Measurements from ENCODE around the gene PPP4R2.
"Not testable (repeated sequence)": the region's sequence is repeated elsewhere in the genome, so short reads cannot be mapped to it uniquely, and the experiment has no call there.

PPP4R2 gene

DNA sequence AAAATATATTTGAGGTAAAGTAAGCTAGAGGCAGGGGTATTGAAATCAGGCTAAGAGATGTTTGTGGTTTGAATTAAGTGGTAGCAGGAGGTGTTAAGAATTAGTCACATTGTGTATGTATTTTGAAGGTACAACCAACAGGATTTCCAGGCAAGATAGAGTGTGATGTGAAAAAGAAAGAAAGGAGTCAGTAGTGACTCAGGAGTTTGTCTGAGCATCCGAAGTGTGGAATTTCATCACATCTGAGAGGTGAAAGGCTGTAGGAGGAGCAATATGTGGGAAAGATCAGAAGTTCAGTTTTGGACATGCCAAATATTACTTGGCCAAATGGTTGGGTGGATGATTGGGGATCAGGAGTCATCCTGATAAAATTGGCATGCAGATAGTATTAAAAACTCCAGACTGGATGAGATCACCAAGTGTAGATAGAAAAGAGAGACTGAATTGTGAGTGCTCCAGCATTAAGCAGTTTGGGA is 32.7 kb downstream of the PPP4R2 start:
- DNase-seq = no peak

DNA sequence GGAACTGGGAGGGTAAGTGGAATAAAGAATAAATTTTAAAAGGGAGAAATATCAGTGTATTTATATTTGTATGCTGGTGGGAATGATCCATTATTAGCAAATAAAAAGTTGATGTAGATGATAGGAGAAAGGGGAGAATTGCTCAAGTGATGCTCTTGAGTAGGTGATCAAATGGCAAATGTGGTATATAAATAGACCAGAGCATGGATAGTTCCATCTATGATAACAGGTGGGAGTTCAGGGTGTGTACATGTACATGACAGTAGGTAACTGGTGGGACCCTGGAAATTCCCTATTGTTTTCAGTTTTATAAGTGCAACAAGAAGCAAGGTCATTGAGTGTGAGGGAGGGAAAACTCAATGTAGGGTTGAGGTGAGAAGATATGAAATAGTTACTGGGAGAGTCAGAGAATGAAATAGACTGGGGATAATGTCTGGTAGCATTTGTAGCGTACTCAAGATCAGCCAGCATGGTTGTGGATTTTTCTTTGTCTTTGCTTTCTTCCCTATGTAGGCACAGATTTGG is 33.5 kb downstream of the PPP4R2 start:
- DNase-seq = no peak

DNA sequence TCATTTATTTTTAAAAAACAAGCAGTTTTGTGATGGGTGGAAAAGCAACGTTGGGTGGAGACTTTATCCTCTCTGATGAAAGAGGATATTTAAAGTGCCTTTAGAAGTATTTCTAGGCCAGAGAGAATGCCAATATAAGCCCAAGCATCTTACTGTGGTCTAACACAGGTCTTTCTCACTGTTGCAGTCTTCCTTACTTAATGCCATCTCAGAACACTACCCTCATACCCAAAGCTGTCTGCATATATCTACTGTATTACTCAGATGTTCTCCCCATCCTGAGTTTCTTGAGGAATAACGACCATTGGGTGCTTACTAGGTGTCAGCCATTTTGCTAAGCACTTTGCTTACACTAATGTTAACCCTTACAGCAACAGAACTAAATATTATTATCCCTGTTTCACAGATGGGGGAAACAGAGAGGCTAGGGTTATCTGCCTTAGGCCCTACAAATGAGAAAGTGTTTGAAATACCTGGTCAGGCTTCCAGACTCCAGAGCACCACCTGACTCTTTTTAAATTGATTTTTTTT is 35.0 kb downstream of the PPP4R2 start:
- no peak for DNase-seq

DNA sequence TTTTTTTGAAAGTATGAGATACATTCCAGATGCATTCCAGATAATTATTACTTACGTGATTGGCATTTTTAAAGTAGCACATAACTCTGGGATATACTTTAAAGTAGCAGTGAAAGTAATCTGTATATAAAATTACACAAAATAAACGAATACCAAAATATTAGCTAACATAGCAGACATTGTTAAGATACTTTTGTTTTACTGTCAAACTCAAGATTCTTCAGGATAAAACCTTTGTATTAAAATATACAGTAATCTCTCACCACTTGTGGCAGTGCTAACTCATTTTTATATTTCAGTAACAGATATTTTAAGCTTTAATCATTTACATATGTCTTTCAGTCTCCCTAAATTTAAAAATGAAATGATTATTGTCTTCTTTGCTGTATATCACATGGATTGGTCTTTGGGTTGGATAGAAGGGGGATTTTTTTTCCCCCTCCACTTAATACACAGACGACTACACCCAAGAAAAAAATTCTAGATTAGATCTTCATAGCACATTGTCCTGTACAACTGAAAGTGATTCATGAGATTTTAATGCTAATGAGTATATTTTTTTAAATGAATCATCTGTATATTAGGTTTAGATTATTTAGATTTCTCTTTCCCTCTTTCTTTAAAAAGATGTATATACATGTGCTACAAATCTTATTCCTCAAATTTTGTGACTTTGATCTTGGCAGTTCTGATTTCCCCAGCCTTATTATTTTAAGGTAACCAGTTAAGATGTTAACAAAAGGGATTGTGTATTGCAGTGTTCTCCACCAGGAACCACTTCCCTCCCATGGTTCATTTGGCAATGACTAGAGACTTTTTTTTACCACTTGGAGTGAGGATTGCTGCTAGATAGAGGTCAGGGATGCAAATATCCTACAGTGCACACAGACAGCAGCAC is 40.3 kb downstream of the PPP4R2 start:
- no peak for DNase-seq

DNA sequence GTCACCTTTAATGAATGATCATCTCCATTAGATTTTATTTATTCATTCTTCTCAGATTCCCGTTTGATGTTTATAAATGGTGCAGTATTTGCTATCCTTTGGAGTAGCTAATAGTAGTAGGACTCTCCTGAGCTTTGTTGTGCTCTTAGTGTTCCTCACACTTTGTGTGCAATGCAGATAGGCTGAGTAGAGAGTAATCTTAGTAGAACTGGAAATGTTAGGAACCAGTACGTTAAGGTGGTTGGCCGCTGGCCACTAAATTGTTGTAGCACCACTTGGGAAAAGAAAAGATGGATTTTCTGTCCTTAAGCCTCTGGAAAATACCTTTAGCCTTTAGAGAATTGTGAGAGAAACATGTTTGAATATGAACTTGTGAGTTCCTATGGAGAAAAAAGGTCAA is 44.9 kb downstream of the PPP4R2 start:
- DNase-seq = no peak

DNA sequence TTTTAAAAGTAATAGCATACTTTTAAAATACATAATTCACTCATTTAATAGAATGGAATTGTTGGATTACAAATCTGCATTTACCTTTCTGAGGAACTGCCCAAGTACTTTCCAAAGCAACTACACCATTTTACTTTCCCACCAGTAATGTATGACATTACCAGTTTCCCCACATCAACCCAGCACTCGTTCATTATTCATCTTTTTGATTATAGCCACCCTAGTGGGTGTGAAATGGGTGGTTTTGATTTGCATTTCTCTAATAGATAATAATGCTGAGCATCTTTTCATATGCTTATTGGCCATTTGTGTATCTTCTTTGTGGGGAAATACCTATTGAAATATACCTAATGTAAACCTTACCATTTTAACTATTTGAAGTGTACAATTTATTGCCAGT is 46.8 kb downstream of the PPP4R2 start:
- no peak for DNase-seq

DNA sequence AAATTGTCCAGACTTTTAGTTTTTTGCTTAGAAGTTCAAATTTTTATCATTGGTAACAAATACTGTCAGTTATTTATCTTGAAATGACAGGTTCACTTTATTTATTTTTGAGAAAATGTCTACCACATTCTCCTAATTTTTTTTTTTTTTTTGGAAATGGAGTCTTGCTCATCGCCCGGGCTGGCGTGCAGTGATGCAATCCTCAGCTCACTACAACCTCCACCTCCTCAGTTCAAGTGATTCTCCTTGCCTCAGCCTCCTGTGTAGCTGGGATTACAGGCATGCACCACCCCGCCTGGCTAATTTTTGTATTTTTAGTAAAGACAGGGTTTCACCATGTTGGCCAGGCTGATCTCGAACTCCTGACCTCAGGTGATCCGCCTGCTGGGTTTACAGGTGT is 48.8 kb downstream of the PPP4R2 start:
- no peak for DNase-seq

DNA sequence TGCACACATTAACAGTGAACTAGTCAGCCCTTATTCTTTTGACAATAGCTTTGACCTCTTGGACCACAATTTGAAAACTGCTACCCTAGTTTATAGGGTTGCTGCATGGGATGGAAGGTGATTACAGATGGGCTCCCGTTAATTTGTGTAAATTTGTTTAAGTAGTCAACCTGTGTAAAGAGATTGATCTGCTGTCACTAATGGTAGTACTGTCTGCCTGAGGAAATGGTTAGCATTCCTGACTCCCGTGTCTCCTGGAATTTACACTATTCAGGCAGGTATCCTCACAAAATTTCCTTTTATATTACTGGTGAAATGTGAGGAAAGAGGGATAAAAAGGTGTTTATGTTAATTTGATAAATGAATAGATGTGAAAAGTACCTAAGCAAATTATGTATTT is 49.6 kb downstream of the PPP4R2 start:
- DNase-seq = no peak

DNA sequence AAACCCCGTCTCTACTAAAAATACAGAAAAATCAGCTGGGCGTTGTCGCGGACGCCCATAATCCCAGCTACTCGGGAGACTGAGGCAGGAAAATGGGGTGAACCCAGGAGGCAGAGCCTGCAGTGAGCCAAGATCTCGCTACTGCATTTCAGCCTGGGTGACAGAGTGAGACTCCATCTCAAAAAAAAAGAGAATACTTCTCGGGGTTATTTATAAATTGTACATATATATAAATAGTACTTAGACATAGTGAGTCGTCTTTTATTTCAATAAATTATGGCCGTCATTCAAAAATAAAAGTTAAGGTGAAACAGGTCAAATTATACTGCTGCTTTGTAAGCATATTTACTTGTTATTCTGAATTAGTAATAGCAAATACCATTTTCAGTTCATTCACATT is 52.7 kb downstream of the PPP4R2 start:
- no peak for DNase-seq

DNA sequence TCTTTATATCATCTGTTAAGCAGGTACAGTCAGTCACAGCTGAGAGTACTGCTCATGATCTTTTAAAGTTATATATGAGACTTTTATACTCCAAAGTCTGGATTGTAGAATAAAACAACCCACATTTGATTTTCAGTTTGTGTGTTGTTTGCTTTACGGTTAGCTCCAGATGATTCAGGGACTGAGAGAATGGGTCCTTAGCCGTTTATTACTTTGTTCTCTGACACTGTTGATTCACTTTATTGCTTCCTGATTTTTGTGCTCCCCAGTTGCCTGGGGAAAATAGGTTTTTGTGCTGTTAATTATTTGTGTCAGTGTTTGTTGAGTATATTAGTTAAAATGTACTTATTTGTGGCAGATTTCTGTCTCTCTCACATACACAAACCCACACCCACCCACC is 56.2 kb downstream of the PPP4R2 start:
- DNase-seq = no peak

- no peak for DNase-seq
Measured at GRCh38 chr3:73055583-73055982, 59.0 kb downstream of the PPP4R2 start.

DNA sequence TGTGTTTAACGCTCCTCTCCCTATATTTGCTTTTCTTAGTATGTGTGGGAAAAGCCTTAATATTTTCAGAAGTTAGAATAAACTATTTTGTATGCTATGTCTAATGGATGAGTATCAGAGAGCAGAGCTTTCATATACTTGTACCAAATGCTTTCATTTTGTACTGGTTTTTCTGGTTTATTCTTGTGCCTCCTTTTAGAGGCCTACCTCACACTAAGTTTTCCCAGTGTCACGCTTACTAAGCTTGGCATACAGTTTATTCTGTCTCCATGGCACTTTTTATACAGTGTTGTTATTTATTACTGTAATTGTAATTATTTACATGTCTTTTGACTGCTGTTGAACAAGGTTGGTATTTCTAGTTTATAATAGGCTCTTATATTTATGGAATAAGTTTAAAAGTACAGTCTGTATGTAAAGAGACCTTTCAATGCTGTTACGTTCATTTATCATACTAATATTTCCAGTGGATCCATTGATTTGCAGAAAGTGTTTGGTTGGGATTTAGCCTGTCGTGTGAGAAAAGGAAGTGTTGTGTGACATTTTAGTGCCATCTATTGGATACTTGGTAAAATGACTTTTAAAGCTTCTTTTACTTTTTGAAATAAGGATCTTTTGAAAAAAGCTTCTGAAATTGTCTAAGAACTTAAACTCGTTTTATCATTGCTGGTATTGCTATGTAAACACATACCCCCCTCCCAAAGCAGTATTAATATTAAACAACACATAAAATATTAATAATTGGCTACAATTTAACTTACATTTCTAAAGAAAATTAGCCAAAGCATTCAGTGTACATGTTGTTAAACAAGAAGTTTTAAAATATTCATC is 59.6 kb downstream of the PPP4R2 start:
- DNase-seq = no peak

DNA sequence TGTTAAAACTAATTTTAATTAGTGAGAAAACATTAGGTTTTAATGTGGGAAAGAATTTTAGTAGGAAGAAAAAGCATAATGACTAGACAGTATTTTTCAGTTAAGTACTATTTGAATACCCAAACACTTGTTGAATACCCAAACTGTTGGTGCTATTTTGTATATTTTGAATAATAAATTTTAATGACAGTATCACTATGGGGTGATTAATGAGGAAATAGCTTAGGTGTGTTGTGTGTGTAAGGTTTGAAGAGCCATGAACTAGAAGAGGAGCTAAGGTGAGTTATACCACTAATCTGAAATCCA is 60.2 kb downstream of the PPP4R2 start:
- DNase-seq = no peak

- no peak for DNase-seq
Measured at GRCh38 chr3:73060302-73060723, 63.7 kb downstream of the PPP4R2 start.

DNA sequence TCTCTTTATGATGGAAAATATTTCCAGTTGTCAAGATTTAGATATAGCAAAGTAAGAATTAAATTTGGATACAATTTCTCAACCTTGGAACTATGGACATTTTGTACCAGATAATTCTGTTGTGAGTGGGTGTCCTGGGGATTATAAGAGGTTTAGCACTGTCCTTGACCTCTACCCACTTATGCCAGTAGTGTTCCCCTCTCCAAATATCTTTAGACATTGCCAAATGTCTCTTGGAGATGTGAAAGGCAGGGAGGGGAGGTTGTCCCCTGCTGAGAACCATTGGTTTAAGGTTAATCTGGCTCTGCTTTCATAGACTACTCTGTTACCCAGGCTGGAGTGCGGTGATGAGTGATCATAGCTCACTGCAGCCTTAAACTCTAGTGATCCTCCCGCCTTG is 64.8 kb downstream of the PPP4R2 start, which contains the start of gene EBLN2:
Gene EBLN2 (plus strand): TSS at position 244 of the 400 bp plus-strand sequence. CDS start 423 bp downstream, outside the sequence.
- no peak for DNase-seq

- DNase-seq = not testable (repeated sequence)
Measured at GRCh38 chr3:73066243-73066642, 69.6 kb downstream of the PPP4R2 start.

- DNase-seq = no peak
Measured at GRCh38 chr3:73068419-73068818, 71.8 kb downstream of the PPP4R2 start.

DNA sequence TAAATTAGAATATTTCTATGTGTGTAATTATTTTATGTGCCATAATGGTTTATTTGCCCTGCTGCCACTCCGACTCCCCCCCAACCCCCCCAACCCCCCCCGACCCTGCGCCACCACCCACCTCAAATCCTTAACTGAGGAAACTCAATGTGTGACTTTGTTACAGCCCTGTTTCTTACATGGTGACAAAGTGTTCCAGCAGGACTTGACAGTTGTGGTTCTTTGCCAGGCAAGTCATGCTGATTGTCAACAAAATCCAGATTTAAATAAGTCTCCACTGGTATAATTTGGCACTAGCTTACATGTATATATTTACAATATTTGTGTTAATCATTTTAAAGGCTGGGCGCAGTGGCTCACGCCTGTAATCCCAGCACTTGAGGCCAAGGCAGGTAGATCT is 72.6 kb downstream of the PPP4R2 start:
- DNase-seq = no peak

DNA sequence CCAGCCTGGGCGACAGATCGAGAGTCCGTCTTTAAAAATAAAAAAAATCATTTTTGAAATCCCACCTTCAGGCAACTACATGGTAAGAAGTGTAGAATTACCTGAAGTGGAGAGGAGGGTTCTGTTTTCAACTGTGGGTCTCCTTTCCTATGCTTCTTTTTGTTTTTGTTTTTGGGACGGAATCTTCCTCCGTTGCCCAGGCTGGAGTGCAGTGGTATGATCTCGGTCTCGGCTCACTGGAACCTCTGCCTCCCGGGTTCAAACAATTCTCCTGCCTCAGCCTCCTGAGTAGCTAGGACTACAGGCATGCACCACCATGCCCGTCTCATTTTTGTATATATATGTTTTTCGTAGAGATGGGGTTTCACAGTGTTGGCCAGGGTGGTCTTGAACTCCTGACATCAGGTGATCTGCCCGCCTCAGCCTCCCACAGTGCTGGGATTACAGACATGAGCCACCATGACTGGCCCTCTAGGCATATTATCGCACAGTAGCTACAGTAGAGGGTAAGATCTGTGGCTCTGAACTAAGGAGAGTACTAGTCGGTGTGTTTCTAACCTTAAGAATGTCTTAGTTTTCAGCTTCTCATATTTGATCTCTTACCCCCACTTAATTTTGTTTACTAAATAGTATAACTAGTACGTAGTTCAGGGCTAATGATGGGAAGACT is 73.3 kb downstream of the PPP4R2 start:
- no peak for DNase-seq

- no peak for DNase-seq
Measured at GRCh38 chr3:73070675-73071575, 74.3 kb downstream of the PPP4R2 start.

DNA sequence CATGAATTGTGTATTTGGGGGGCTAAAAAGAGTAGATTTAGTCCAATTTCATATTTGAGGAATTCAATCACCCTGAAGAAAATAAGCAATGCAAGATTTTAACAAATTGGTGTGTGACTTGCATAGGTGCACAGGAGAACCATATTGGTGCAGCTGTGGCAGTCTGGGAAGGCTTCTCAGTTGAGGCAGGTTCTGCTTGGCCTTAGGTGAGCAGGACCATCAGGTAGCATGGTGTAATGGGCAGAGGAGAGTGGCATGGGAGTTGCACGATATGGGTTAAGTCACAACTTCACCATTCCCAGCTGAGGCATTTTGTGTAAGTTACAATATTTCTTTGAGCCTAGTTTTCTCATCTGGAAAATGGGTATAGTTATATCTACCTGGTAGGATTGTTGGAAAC is 75.3 kb downstream of the PPP4R2 start:
- DNase-seq = no peak

- peak; percentile 49 for DNase-seq
Measured at GRCh38 chr3:73072634-73073033, 76.0 kb downstream of the PPP4R2 start.
